Activated CD4-positive, alpha-beta T cell treated with anti-CD3 and anti-CD28 coated beads, Interleukin-2, amount 50 U/mL, for 16 hours (primary cell): Measurements from ENCODE around the gene RIMS1.

Source experiments
- DNase-seq: peaks from one replicate; pipeline ENCODE4 v3.0.0-alpha.2; 2020

The RIMS1 gene, protein sequence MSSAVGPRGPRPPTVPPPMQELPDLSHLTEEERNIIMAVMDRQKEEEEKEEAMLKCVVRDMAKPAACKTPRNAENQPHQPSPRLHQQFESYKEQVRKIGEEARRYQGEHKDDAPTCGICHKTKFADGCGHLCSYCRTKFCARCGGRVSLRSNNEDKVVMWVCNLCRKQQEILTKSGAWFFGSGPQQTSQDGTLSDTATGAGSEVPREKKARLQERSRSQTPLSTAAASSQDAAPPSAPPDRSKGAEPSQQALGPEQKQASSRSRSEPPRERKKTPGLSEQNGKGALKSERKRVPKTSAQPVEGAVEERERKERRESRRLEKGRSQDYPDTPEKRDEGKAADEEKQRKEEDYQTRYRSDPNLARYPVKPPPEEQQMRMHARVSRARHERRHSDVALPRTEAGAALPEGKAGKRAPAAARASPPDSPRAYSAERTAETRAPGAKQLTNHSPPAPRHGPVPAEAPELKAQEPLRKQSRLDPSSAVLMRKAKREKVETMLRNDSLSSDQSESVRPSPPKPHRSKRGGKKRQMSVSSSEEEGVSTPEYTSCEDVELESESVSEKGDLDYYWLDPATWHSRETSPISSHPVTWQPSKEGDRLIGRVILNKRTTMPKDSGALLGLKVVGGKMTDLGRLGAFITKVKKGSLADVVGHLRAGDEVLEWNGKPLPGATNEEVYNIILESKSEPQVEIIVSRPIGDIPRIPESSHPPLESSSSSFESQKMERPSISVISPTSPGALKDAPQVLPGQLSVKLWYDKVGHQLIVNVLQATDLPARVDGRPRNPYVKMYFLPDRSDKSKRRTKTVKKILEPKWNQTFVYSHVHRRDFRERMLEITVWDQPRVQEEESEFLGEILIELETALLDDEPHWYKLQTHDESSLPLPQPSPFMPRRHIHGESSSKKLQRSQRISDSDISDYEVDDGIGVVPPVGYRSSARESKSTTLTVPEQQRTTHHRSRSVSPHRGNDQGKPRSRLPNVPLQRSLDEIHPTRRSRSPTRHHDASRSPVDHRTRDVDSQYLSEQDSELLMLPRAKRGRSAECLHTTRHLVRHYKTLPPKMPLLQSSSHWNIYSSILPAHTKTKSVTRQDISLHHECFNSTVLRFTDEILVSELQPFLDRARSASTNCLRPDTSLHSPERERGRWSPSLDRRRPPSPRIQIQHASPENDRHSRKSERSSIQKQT (N-terminal part only)

DNA sequence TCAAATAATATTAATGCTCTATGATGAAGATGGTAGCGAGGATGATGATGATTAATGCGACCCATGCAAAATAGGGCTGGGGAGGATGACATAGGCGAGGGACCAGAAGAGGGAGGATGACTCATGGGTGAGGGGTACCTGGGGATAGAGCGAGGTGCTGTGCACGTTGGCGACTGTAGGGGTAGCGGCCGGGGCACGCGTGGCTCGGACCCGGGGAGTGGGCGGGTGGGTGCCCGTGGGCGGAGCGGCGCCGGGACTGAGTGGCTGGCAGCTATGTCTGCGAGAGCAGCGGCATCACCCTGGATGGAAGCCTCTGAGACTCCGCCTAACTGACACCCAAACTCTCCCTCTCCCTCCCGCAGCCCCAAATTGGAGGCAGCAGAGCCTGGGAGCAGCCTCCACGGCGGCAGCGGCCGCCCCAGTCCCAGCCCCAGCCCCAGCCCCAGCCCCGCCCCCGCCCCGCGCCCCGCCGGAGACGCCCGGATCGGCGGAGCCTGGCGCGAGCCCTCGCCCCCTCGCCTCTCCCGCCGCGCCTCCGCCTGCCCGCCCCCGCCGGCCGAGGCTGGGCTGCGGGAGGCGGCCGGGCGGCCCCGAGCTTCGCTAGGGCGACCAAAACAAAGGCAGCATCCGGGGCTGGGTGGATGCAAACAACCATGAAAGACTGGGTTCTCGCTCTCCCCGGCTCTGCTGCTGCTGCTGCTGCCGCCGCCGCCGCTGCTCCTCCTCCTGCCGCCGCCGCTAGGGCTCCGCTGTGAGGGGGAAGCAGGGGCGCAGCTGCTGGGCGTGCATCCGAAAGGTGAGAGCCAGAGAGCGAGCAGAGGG lies at the start of gene RIMS1:
Gene RIMS1 (plus strand): TSS at position 367 of the 822 bp plus-strand sequence. CDS start 474 bp downstream, outside the sequence.
- peak; percentile 1 for DNase-seq

DNA sequence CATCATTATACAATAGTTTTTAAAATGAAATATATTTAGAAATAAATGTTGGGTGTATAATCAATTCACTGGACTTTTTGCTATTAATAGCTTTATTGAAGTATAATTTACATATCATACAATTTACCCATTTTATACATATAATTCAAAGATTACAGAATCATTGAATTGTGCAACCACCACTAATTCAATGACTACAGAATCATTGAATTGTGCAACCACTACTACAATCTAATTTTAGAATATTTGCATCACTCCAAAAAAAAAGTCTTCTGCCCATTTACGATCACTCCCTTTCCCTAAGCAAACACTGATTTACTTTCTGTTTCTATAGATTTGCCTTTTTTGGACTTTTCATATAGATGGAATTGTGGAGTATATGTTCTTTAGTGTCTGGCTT lies 35.1 kb upstream of the RIMS1 start:
- DNase-seq, result no peak

DNA sequence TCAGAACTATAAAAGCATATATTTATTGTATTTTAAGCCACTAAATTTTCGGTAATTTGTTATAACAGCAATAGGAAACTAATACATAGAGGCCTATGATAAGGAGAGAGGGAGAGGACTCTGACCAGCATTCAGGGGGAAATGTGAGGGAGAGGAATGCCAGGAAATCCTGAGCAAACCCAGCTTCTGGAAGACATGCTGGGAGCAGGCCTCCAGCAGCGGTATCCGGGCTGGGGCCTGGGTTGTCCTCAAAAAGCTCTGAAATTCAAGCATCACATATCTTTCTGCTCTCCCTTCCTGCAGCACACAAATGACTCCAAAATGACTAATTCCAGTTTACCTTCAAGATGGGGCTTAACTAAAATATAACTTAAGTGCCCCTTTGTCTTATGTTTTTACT lies 33.4 kb upstream of the RIMS1 start:
- no peak for DNase-seq

DNA sequence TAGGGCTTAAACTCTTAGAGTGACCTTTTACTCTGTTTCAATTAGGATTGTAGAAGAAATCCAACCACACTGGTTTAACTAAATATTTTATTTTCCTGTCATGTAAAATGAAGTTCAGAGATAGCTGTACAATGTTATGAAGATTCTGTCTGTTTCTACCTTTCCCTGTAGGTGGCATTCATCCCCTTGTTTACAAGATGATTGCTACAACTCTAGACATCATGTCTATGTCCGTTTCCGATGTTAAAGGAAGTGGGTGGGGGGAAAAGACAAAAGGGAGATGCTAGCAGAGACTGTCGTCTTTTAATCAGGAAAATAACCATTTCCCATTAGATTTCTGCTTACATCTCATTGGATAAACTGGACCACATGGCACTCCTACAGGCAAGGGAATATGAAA lies 30.9 kb upstream of the RIMS1 start:
- no peak for DNase-seq

DNA sequence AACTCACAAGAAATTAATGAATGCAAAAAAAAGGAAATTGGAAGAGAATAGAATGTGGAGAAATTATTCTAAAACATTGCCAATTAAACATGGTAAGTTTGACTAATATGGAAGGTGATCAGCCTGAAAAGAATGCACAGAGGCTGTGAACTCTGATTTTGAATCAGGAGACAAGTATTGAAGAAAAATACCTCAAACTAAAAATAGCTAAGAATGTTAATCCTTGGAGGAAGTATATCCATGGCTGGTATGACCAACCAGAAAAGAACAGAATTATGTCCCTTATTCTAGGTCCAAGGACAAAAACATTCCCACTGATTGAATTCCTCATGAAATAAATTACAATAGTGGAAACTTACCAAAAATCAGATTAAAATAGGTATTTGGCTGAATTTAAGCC lies 7.3 kb upstream of the RIMS1 start:
- DNase-seq, result no peak

DNA sequence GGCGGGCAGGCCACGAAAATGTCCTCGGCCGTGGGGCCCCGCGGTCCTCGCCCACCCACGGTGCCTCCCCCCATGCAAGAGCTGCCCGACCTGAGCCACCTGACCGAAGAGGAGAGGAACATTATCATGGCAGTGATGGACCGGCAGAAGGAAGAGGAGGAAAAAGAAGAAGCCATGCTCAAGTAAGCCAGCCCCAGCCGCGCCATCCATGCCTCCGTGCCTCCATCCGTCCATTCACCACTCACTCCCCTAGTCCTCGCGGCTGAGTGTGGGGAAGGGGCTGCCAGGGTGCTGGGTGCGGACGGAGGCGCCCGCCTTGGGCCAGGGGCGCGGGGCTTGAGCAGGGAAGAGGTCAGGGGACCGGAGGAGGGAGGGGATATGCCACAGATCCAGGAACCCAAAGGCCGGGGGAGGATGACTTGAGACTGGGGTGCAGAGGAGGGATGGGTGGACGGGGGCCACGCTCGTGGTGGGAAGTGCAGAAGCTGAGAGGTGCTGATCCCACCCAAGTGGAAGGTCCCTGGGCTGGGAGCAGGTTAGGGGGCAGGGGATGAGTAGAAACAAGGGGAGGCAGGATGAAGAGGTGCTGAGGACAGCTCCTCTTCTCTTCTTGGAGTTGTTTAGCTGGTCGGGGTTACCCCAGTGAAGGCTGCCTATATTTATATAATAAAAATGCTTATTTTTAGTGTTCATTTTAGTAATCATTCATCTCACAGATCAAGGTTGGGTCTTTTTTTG lies 825 bp downstream of the RIMS1 start:
- no peak for DNase-seq

DNA sequence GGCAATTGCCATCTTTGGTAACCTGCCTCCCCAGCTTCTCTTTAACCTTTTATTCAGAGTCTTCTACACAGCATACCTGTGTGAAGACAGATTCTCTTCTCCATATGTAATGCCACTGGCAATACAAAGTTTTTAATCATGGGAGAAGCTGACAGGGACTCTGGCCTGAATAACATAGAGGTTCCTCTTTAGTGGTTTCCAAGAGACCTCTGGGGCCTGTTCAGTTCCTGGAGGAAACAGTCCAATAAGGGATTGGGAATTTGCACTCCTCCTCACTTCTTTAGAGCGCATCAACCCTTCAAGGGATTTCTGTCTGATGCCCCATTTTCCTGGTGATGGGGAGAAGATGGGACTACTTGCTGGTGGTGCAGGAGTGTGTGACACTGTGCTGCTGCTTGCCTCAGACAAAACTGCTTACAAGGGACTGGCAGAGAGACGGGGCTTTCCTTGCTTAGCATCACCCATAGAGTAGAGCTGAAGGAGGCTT lies 1.4 kb downstream of the RIMS1 start:
- DNase-seq, result no peak

DNA sequence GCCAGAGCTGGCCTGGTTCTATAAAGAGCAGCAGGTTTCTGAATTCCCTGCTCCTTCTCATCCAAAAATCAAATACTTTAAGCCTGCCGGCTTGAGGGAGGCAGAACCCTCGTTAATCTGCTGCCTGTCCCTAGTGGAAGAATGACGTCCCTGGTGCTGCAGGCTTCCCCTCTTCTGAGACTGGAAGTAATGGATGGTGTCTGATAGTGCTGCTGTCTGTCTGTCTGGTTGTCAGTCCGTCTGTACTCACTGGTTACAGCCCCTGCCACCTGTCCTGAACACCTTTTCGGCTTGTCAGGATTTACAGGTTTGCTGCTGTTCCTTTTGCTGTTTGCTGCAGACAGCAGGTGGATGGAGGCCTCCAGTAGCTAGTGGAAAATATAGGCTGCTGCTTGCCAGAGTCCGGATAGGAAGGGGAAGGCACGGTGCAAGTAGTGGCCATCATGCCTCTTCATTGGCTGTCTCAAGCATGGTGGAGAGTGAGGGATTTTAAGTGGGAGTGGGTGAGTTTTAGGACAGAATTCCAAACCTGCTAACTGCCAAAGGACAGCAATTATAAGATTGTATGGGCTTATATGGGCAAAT lies 2.5 kb downstream of the RIMS1 start:
- DNase-seq, result no peak

DNA sequence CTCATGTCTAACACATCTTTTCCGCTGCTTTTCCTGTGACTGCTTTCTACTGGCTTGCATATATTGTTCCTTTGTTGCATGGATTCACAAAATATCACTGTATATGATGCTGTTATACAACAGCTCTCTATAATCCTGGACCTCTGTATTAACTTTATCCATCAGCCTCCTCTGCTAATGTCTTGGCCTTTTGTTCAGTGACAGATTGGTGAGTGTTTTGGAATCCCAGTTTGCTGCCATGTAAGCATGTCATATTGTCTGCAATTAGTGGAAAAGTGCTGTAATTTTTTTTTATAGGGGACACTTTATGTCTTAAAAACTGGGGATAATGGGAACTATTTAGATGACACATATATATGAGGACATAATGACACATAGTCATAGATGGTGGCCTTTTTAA lies 3.0 kb downstream of the RIMS1 start:
- no peak for DNase-seq

DNA sequence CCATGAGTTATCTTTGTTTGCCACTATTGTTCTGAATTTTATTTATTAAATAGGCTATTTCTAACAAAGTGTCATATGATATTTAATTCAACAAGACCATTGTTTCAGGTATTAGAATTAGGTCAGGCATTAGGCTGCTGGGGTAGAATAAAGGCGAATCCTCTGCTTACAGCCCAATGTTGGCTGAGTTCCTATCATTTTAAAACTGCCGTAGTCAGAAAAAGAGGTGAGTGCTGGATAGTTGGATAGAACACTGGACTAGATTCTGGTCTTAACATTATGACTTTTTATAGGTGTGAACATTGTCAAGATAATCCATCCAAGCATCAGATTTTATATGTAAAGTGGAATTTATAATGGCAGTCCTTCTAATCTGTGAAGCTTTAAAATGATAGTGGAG lies 6.3 kb downstream of the RIMS1 start:
- DNase-seq, result no peak

DNA sequence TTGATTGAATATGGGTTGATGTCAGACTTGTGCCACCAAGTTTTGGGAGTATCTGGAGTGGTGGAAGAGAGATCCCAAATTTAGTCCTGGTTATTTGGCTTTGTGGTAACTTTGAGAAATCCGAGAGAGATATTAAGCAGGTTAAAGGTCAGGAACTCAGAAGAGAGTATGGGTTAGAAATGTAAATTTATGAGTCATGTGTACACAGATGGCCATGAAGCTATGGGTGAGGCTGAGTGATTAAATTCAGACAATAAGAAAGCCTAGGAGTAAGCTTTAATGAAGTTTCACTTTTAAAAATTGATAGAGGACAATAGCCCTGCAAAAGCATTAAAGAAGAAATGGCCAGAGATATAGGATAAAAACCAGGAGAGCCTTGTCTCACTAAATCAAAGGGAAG lies 14.3 kb downstream of the RIMS1 start:
- no peak for DNase-seq

DNA sequence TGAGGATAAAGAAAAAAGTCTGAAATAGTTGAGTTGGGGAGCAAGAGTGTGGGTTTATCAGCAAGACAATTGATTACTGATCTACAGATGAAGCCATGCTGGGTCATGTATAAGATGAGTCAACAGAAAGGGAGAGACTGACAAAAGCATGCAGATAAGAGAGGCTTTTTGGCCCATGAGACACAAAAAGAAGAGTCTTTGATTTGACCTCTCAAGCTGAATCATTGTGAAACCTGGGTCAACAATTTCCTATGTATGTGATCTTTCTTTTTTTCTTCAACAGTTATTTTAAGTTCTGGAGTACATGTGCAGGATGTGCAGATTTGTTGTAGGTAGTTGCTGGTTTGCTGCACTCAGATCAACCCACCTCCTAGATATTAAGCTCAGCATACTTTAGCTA lies 15.9 kb downstream of the RIMS1 start:
- DNase-seq, result no peak

DNA sequence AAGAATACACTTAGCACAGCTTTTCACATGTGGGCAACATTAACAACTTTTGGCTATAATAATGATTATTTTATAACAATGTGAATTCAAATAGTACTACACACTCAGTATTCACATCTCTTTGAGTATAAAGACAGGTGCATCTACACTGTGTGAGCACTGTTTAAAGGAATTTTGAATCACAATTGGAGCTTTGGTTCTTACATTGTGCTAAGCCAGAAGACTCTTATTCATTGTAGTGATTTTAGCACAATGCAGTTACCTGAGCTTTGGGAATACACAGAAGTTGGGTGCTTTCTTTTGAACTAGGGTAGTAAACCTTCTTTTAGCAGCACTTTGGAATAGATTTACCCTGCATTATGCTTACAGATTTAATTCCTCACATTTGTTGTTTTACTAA lies 20.5 kb downstream of the RIMS1 start:
- DNase-seq, result no peak

DNA sequence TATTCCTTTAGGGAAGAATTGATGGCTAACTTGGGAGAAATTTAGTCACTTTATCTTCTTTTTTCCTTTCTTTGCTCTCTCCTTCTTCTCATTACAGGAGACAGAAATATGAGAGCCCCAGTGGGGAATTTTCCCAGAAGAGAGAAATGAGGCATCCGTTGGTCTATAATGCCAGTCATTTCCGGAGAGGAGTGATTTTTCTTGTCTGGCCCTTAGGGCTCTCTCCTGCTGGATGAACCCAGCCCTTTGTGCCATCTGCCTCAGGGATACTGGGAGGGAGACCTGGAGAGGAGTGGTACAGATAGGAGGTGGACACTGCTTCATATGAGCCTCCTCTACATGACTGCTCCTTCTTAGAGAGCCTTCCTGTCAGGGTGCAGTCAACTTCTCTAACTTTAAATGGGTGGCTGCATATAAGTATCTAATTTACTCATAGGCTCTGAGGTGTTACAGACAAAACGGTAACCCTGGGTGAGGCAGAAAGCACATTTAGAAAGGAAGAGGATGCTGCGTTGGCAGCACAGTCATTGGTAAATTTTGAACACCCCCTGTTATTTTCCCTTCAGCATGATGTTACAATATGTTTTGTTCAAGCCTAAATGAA lies 21.9 kb downstream of the RIMS1 start:
- no peak for DNase-seq

DNA sequence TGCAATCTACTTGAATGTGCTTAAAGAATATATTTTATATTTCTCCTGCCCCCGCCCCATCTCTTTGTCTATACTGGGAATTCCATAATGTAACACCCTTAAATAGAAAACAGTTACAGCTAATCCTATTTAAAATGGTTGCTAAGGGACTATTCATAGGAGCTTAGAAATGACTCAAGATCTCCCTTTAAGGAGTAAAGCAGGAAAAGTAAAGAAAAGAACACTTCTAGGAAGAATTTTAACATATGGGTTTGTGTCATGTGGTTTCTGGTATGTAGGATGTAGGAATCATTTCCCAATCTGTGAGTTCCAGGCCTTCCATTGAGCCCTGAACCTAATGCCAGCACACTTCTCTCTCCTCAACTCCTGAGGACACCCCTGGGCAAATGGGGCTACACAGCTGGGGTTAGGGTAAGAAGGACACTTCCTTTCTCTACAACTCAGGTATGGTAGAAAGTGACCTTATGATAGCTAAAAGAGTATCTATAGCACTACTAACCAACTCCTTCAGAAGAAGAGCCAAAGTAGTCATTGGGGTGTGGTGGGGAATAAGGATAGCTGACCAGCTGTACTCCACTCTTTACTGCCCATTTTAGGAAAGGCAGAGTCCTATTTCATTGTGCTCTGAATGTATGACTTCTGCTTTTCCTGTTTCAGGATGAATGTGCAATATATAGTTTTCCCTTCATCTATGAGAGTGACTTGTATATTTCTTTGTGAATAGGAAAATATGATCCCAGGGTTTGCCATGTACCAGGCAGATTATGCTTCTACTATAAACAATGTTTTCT lies 27.3 kb downstream of the RIMS1 start:
- DNase-seq, result no peak

DNA sequence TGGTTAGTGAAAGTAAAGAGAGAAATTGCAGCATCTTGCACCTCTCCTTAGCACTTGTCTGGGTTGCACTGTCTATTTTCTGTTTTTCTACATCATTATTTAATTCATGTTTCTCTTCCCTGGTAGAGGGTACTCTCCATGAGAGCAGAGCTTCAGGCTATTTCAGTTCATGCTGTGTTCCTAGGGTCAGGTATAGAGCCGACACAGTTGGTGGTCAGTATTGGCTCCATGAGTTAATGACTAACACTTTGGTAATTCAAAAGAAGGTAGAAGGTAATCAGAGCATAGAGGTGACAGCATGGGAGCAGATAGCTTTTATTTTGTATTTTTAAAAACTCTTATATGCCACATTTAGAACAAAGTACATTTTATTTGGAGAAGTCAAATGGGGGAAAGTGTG lies 42.7 kb downstream of the RIMS1 start:
- no peak for DNase-seq

DNA sequence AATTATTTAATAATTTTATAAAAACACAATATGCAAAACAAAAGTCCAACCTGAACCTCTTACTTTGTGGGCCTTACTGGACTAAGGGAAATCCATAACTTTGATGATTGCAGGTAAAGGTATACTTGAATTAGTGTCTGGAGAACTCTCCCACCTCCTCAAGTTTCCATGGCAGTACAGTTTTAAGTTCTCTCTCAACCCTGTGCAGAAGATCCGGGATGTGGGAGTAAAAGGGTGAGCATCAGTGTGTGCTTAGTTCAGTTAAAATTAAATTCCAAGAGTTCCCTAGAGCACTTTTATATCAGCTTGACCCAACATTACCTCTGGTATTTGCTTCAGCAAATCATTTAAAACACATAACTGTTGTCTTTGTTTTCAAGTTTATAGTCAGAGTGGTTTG lies 47.5 kb downstream of the RIMS1 start:
- DNase-seq, result no peak

DNA sequence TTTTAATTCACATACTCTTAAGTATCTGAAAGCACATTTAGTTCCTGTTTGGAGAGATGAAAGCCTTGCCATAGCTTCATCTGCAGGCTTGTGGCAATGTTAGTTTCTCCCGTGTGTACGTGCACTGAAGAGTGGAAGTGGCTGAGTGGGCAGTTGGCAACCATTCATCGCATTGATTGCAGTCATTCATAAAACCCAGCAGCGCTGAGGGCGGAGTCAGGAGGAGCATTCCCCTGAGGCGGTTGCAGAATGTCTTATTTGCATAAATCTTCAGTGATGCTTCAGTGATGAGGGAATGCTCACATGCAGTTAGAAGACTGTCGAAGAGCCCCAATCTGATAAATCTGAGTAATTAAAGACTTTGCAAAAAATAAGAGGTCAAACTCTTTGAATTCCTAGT lies 79.1 kb downstream of the RIMS1 start:
- DNase-seq, result no peak

DNA sequence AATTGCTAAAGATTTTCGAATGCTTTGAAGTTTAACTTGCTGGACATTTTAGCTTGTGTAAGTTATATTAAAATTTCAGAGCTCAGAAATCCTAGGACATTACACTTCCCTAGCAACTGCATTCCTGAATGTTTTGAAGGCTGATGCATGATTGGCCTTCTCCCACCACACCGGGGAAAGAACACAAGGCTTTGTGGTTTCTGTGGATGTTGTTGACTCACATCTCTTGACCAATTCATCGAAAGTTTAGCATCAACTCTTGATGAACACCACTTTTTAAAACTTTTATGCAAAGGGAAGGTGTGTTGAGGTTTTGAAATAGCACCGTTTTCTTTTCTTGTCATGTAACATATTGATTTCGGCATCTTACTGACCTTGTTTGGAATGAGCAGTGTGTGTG lies 81.1 kb downstream of the RIMS1 start:
- no peak for DNase-seq

DNA sequence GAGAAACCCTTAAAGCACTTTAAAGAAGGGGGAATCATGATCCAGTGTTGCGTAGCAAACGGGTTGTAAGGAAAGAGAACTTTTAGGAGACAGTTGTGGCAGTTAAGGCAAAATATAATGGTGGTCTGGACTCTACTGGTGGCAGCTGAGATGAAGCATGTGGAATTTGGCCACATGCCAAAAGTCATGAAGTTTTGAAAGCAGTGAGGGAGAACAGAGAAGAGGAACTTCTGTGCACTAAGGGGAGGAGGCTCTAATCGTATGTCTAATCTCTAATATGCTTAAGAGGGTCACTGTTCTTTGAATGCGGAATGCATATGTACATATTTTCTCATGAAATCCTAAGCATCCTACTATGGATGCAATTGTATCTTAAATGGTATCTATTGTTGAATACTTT lies 91.5 kb downstream of the RIMS1 start:
- DNase-seq, result no peak
